HepG2 (cell line): ENCODE results near the gene MEI1. TPM values are rescaled to one million over a fixed set of nuclear protein-coding genes. Genes with fewer than 3 reads are reported as not detected.

Source experiments
- HMG20A ChIP-seq: IDR thresholded peaks from 2 replicates; pipeline ENCODE4 v1.6.1; 2016; ENCODE audit warnings: borderline replicate concordance
- NR2F1 ChIP-seq, 2 experiments: fragments of 450-650 bp in 1 of 2; formaldehyde crosslinking in 1 of 2; IDR thresholded peaks; 2 replicates each; pipeline versions ENCODE4 v1.5.0 to v1.6.1; 2016 to 2020; ENCODE audit warnings: mild to moderate bottlenecking in 1 of 2, missing compliant biosample characterization in 1 of 2, missing genetic modification reagents in 1 of 2, moderate library complexity in 1 of 2
- PBX3 ChIP-seq: sonication (generic); formaldehyde crosslinking; IDR thresholded peaks from 2 replicates; pipeline ENCODE4 v1.8.1; 2023; ENCODE audit warnings: missing genetic modification reagents, inconsistent platforms, borderline replicate concordance
- PHF20 ChIP-seq: sonication (generic); formaldehyde crosslinking; IDR thresholded peaks from 2 replicates; pipeline ENCODE4 v1.5.0; 2020; ENCODE audit warnings: mild to moderate bottlenecking, missing genetic modification reagents
- PPARG ChIP-seq: conservative IDR thresholded peaks from 2 replicates; pipeline ENCODE4 v1.6.1; 2016; ENCODE audit warnings: missing biosample characterization, missing genetic modification reagents
- RBAK ChIP-seq: sonication (generic); formaldehyde crosslinking; IDR thresholded peaks from 2 replicates; pipeline ENCODE4 v1.5.1; 2020; ENCODE audit warnings: mild to moderate bottlenecking, missing genetic modification reagents
- RBM22 ChIP-seq: fragments of 200-400 bp; formaldehyde crosslinking; optimal IDR thresholded peaks from 2 replicates; pipeline ENCODE3; 2017; ENCODE audit warnings: mild to moderate bottlenecking, low read length, moderate library complexity
- TSC22D2 ChIP-seq: sonication (generic); formaldehyde crosslinking; IDR thresholded peaks from 2 replicates; pipeline ENCODE4 v1.5.1; 2020; ENCODE audit warnings: missing genetic modification reagents, mild to moderate bottlenecking, borderline replicate concordance
- U2AF2 ChIP-seq: fragments of 200-400 bp; formaldehyde crosslinking; IDR thresholded peaks from 2 replicates; pipeline ENCODE4 v1.6.1; 2017; ENCODE audit warnings: low read depth, mild to moderate bottlenecking, low read length
- ZBED4 ChIP-seq: sonication (generic); formaldehyde crosslinking; IDR thresholded peaks from 2 replicates; pipeline ENCODE4 v1.4.0; 2020; ENCODE audit warnings: missing genetic modification reagents, borderline replicate concordance
- ZEB1 ChIP-seq: IDR thresholded peaks from 2 replicates; pipeline ENCODE4 v1.6.1; 2012; ENCODE audit warnings: mild to moderate bottlenecking, low read depth, inconsistent platforms; ENCODE audit not compliant: insufficient replicate concordance
- ZFP91 ChIP-seq: sonication (generic); formaldehyde crosslinking; IDR thresholded peaks from 2 replicates; pipeline ENCODE4 v1.9.0; 2022; ENCODE audit warnings: missing genetic modification reagents, mild to moderate bottlenecking, borderline replicate concordance
- ZNF10 ChIP-seq: sonication (generic); formaldehyde crosslinking; IDR thresholded peaks from 2 replicates; pipeline ENCODE4 v1.4.0; 2020; ENCODE audit warnings: mild to moderate bottlenecking, low read depth, missing genetic modification reagents, borderline replicate concordance
- ZNF121 ChIP-seq: sonication (generic); formaldehyde crosslinking; IDR thresholded peaks from 2 replicates; pipeline ENCODE4 v1.5.0; 2020; ENCODE audit warnings: mild to moderate bottlenecking, missing genetic modification reagents
- ZNF720 ChIP-seq: sonication (generic); formaldehyde crosslinking; IDR thresholded peaks from 2 replicates; pipeline ENCODE4 v1.4.0; 2020; ENCODE audit warnings: missing genetic modification reagents
- ZNF773 ChIP-seq: sonication (generic); formaldehyde crosslinking; IDR thresholded peaks from 2 replicates; pipeline ENCODE4 v1.4.0; 2020; ENCODE audit warnings: missing genetic modification reagents, borderline replicate concordance
- ZSCAN31 ChIP-seq: sonication (generic); formaldehyde crosslinking; IDR thresholded peaks from 2 replicates; pipeline ENCODE4 v1.5.0; 2020; ENCODE audit warnings: low read depth, mild to moderate bottlenecking, missing genetic modification reagents
- polyA plus RNA-seq, 8 experiments: library from polyadenylated mRNA; depleted of rRNA in 3 of 8; stranded (reverse) in 7 of 8; unstranded in 1 of 8; fragments of >200 nt; fragmentation: Illumina TruSeq in 4 of 8; extraction: Trizol in 4 of 8; gene quantifications; 2 replicates each; pipeline versions ENCODE4 v1.2.1 to v1.2.3, GENCODE V29; 2011 to 2016; ENCODE audit warnings: low read depth in 4 of 8, missing spikeins in 1 of 8, mixed read lengths in 1 of 8; ENCODE audit not compliant: insufficient read depth in 1 of 8
- total RNA-seq, 5 experiments: library from RNA; depleted of rRNA; stranded (reverse); fragments of >200 nt; fragmentation: Illumina TruSeq; extraction: Trizol; gene quantifications; 2 replicates each; pipeline ENCODE4 v1.2.3, GENCODE V29; 2016; ENCODE audit warnings: low read depth in 1 of 5
- TF ChIP-seq, protein P1 (sequence below): sonication (generic); formaldehyde crosslinking; IDR thresholded peaks from 2 replicates; pipeline ENCODE4 v1.9.0; 2021; ENCODE audit warnings: missing genetic modification reagents, borderline replicate concordance
- TF ChIP-seq, protein P2 (sequence below): IDR thresholded peaks from 2 replicates; pipeline ENCODE4 v1.6.1; 2016; ENCODE audit warnings: missing genetic modification reagents, missing compliant biosample characterization

Gene MEI1
- total and polyA plus RNA-seq, 2 of the 13 experiments (the other 11 are each of a cell fraction or from before 2014, with no cell fraction given), result 0.75 to 1.9 TPM

DNA sequence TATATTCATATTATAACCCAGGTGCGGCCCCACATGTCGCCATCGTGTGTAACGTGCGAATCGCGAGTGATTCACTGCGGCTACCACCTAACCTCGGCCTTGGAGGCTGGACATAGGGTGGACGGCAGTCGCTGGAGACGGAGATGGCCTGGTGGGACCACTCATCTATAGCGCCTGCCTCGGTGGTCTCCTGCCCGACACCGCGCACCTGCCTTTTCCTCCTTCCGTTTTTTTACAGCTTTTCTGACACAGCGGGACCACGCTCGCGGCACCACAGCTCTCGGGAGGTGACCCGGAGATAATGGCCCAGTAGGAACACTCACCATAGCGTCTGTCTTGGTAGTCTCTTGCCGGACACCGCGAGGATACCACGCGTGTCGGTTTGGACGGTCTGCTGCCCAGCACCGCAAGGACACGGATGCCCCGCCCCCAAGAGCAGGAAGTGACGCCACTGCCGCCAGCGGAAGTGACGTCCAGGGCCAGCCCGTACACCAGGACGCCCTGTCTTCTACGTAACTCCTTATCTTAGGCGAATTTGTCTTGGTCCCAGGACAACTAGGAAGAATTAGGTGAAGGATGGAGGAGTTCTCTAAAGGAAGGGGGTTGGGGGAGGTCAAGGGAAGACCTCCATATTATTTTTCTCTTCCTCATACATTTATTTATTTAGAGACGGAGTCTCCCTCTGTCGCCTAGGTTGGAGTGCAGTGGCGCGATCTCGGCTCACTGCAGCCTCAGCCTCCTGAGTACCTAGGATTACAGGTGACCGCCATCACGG, 17.1 kb upstream of the MEI1 start (continued):
- TF ChIP-seq ZNF773 (CRISPR knock-in tag) (no peak), PPARG (CRISPR knock-in tag) (no peak; the same call in 1 of the 2 replicates), RBM22 (peak; percentile 78), PBX3 (CRISPR knock-in tag) (no peak), ZNF121 (CRISPR knock-in tag) (no peak), ZSCAN31 (CRISPR knock-in tag) (peak; percentile 48; the same call in 1 of the 2 replicates), HMG20A (CRISPR knock-in tag) (no peak), ZBED4 (CRISPR knock-in tag) (no peak), ZEB1 (no peak), ZNF10 (CRISPR knock-in tag) (no peak), ZNF720 (CRISPR knock-in tag) (no peak), NR2F1 (CRISPR knock-in tag; IDR thresholded peaks at IDR 0.05) (no peak), TSC22D2 (CRISPR knock-in tag) (peak; percentile 63; the same call in 1 of the 2 replicates), RBAK (CRISPR knock-in tag) (no peak), PHF20 (CRISPR knock-in tag) (peak; percentile 74), U2AF2 (no peak), ZFP91 (CRISPR knock-in tag) (peak; percentile 70; the same call in 1 of the 2 replicates)
- TF ChIP-seq, protein P1, sequence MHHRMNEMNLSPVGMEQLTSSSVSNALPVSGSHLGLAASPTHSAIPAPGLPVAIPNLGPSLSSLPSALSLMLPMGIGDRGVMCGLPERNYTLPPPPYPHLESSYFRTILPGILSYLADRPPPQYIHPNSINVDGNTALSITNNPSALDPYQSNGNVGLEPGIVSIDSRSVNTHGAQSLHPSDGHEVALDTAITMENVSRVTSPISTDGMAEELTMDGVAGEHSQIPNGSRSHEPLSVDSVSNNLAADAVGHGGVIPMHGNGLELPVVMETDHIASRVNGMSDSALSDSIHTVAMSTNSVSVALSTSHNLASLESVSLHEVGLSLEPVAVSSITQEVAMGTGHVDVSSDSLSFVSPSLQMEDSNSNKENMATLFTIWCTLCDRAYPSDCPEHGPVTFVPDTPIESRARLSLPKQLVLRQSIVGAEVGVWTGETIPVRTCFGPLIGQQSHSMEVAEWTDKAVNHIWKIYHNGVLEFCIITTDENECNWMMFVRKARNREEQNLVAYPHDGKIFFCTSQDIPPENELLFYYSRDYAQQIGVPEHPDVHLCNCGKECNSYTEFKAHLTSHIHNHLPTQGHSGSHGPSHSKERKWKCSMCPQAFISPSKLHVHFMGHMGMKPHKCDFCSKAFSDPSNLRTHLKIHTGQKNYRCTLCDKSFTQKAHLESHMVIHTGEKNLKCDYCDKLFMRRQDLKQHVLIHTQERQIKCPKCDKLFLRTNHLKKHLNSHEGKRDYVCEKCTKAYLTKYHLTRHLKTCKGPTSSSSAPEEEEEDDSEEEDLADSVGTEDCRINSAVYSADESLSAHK (CRISPR knock-in tag), result 0 out of 2 replicates have a peak, but pooled peaks have one; percentile 68
- TF ChIP-seq, protein P2, sequence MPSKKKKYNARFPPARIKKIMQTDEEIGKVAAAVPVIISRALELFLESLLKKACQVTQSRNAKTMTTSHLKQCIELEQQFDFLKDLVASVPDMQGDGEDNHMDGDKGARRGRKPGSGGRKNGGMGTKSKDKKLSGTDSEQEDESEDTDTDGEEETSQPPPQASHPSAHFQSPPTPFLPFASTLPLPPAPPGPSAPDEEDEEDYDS (CRISPR knock-in tag), result peak; percentile 84
